ENCODE data around the gene GLP2R.

The GLP2R gene

DNA sequence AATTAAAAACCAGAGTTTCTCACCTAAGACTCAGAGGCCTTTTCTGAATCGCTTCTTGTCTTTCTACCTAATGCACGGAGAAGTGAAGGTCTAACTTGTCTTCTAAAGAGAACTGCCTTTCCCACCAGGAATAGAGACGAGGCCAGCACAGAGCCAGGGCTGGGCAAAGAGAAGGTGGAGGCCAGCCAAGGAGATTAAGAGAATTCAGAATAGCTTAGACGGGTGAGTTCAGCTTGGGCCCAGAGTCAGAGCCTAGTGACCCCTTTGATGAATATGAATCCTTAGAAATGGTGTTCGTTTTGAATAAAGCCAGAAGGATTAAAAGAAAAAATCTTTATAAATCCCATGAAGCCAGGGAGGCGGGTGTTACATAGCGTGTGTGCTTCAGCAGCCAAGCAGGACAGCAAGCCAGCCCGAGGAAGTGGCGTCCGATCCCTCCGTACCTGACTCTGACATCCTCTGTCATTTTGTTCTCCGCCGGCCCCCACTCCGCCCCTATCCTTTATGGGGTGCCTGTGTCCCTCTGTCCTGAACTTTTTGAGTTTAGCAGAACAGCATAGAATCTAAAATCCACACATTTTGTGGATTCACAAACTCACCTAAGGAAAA lies 11.3 kb upstream of the GLP2R start:
- DNase-seq: no peak

GRCh38 chr17:9816472-9816871 lies 9.3 kb upstream of the GLP2R start:
- no peak for DNase-seq

DNA sequence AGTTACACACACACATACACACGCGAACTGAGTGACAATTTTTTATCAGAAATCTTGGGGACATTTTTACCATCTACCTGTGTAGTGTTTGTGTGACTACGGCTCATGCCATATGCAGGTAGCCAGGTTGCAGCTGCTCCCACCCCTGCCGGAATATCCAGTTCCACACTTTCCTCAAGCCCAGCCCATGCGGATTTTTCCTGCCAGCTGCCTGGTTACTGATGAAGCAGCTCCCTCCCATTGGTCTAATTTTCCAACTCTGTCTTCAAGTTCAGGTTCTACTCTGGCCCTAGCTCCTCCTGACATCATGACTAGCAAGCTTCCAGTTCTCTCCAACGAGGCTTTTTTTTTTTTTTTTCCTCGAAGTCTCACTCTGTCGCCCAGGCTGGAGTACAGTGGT lies 8.6 kb upstream of the GLP2R start:
- DNase-seq: no peak

GRCh38 chr17:9818760-9819159 lies 7.0 kb upstream of the GLP2R start:
- DNase-seq: no peak

GRCh38 chr17:9820448-9820847 lies 5.3 kb upstream of the GLP2R start:
- no peak for DNase-seq

GRCh38 chr17:9821921-9822320 lies 3.8 kb upstream of the GLP2R start, which contains the start of gene GSG1L2:
GSG1L2 (minus strand) TSS chr17:9822079; CDS start chr17:9822071, 8 bp downstream.
- DNase-seq: no peak

DNA sequence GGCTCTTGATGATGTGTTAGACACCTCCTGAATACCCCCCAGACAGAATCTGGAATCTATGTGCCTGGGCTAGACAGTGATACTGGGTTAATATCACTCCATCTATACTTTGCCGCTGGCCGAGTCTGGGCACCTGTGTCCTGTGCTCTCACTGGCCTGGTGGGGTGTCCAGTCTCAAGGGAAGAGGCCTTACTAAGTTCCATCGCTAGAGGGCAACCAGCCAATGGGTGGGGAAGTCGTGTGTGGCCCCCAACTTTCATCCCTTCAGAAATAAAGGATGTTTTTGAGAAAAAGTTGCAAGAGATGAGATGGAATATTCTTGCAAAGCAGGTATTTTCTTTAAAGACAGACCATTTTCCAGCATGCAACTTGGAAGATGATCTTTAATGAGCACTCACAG lies 1.6 kb upstream of the GLP2R start:
- DNase-seq: no peak

- no peak for DNase-seq
Measured at GRCh38 chr17:9824797-9825338, 856 bp upstream of the GLP2R start.

GRCh38 chr17:9828296-9829295 lies 2.9 kb downstream of the GLP2R start:
- no peak for DNase-seq

DNA sequence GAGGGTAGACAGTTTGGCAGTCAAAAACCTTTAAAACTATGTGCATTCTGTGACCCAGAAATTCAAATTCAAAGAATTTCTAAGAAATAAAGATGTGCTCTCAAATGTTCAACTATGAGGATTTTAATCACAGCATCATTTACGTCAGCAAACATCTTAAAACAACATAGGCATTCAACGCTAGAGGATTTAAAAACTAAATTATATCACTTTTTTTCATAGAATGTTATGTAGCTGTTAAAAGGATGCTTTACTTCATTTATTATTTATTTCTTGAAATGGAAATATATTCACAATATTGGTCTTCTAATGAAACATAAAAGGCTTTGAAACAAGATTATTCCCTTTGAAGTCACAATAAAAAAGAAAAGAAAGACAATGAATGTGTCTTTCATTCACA lies 3.6 kb downstream of the GLP2R start:
- no peak for DNase-seq

GRCh38 chr17:9830711-9831110 lies 5.0 kb downstream of the GLP2R start:
- DNase-seq: no peak

- DNase-seq: no peak
Measured at GRCh38 chr17:9833922-9834321, 8.2 kb downstream of the GLP2R start.

DNA sequence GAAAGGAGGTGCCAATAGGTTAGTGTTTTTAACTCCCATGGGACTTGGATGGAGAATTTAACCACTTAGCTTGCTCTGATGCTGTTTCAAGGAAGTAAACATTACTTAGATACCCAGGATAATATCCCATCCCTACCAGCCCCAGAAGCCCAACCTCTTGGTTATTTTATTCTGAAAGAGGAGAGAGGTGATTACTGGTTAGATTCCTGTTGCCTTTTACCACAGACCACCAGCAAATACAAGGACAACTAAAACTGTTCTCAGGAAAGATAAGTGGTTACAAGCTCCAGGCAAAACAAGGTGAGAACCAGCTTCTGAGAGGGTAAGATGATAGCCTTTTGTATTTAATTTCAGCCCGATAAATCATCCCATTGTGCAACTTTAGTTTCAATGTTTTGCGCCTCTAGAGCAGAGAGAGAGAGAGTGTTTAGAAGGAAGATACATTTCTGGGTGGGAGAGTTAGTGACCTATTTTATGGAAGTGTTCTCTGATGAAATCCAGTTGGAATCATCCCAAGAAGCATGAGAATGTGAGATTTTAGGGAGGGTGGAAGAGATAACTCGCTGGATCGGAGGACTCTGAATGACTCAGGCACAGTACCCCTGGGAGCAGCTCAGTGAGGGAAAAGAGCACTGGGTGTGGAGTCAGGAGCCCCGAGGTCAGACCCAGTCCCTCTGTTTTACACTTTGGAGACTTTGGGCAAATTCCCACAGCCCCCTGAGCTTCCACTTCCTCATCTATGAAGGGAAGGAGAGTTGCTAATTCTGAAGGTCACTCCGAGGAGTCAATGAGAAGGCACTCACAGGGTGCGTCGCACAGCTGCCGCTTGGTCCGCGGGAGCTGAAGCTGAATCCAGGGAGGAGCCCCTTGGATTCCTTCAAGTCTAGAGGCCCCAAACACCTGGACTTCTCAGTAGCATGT lies 12.1 kb downstream of the GLP2R start:
- DNase-seq: no peak

GRCh38 chr17:9839433-9839832 lies 13.7 kb downstream of the GLP2R start:
- no peak for DNase-seq

DNA sequence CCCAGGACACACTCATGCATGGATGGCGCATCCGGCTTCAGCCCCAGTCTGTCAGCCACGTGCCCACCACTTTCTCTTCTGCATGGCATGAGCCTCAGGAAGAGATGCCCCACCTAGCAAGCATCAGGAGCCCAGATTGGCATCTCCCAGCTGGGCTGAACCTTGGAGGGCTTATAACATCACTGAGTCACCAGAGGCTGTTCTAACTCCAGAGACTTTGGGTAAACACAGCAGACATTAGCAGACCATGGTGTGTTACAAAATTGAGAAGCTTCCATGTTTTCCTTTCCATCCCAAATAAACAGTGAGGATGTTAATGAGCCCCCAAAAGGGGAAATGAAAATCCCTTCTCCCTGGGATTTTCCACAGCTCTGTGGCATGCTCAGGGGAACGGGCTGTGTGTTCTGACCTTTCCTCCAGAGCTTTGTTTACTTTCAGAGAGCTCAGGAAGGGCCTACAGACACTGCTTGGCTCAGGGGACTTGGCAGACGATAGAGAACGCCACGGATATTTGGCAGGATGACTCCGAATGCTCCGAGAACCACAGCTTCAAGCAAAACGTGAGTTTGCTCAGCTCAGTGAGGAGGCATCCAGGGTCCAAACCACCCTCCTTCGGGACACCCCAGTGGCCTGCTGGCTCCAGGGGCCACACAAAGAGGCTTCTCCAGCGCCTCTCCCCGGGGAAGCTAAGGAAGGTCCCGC lies 16.5 kb downstream of the GLP2R start:
- no peak for DNase-seq

- DNase-seq: no peak
Measured at GRCh38 chr17:9843152-9844010, 17.7 kb downstream of the GLP2R start.

DNA sequence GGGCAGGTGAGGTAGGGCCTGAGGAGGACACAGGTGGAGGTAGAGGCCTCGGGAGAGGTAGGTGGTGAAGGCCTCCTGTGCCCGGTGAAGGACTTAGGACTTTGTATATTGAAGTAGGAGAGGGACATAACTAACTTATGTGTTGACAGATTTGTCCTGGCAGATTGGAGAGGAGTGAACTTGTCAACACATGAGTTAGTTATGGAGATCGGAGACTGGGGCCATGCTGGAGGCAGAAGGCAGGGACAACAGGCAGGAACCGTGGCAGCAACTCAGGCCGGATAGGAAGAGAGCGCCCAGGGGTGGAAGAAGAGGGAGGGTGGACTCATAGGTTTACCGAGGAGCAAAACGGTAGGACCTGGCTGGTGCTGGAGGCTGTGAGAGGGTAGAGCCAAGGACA lies 18.4 kb downstream of the GLP2R start:
- DNase-seq: no peak

GRCh38 chr17:9845306-9845705 lies 19.6 kb downstream of the GLP2R start:
- DNase-seq: no peak

DNA sequence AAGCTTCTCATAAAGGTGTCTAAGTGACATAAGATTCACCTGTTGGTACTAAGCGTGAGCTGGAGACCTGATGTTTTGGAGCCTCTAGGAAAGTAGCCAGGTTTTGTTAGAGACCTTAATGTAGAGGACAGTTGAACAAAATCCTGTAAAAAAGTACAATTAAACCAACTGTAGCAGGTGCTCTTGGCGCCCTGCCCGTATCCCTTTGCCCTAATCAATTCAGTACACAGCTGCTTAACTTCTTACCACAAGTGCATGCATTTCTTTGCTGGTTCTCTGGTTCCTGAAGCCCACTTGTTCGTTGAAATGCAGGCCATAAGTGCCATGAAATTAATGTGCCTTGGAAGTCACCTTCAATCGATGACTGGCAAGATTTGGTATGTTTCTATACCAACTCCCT lies 24.4 kb downstream of the GLP2R start:
- DNase-seq: no peak

DNA sequence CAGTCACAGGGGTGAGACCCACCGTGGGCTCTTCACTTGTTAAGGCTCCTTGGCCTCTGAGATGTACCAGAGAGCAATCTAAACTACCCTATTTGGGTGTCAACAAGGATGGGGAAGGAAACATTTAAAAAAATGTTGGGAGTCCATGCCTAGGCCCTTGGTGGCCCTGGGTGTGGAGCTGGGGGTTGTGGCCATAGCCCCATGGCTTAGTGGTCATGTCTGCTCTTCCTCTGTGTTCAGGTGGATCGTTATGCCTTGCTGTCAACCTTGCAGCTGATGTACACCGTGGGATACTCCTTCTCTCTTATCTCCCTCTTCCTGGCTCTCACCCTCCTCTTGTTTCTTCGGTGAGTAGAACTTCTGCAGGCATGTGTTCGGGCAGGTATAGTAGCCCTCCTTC lies 28.5 kb downstream of the GLP2R start:
- DNase-seq: no peak

DNA sequence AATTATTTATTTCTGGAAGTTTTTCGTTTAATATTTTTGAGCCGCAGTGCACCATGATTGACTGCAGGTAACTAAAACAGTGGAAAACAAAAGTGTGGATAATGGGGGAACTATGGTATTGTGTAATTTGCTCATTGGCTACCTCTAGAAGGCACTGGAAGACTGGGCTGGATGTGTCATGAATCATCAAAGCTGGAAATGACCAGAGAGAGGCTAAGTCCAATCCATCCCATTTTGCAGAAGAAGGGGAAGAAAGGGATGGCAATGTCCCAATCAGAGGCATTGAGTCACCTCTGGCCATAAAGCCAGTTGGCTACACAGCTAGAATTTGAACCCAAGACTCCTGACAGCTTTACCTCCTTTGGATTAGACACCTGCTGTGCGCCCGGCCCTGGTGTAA lies 29.3 kb downstream of the GLP2R start:
- no peak for DNase-seq

All from right forelimb (tissue), 1 donor.